ENCODE results near the gene GON7.
"Not testable (repeated sequence)": the region's sequence is repeated elsewhere in the genome, so short reads cannot be mapped to it uniquely, and the experiment has no call there.

The GON7 gene

DNA sequence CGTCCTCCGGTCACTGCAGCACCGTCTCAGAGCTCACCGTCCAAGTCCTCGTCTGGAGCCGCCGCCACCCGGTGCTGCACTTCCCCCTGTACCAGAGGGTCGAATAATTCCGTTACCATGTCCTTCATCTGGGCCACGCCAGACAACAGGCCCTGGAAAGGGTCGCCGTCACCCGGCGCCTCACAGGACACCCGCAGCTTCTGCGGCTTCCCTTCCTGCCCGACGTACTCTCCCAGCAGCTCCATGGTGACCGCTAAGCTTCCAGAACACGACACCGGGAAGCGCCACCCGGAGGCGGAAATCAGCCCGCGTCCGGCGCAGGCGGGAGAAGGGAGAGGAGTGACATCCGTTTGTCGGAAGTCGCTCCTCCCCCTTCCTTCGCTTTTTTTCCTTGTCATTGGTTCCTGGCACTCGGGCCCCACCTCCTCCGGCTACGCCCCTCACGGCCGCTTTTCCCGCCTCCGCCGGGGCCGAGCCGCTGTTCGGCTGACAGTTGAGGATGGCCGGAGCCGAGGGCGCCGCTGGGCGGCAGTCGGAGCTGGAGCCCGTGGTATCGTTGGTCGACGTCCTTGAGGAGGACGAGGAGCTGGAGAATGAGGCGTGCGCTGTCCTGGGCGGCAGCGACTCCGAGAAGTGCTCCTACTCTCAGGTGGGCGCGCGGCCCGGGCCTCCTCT is at the start of gene GON7, which contains the start of gene UBR7:
TSS of gene GON7 (minus strand) at position 273 of the 675 bp plus-strand sequence. CDS start at position 245, 28 bp downstream.
TSS of gene UBR7 (plus strand) at position 464 of the 675 bp plus-strand sequence. CDS start at position 500, 36 bp downstream.
- in situ Hi-C loops (cut with MboI; ENCODE audit: low sequenced_read_pairs), result no loop called here
- H3K4me3 ChIP-seq, result peak within 1 kb of the TSS; percentile 90

GRCh38 chr14:93249128-93249831 is 42.4 kb upstream of the GON7 start:
- in situ Hi-C loops (cut with MboI; ENCODE audit: low sequenced_read_pairs), result no loop called here
- no peak for DNase-seq (ENCODE audit: low spot score in 2 of 2)
- Histone ChIP-seq H3K4me3 (no peak overlapping the region), H3K9me3 (no peaks in the 10 kb centered on the region), H3K36me3 (replicated peaks) (peaks cover 4% of the 10 kb centered on the region; the same call in 1 of the 2 replicates), H3K27me3 (ENCODE audit: low read depth) (no peaks in the 10 kb centered on the region), H3K4me1 (no peaks in the 10 kb centered on the region)

More for the DNA sequence above, at the start of gene GON7, which contains the start of gene UBR7:
- Histone ChIP-seq H3K4me1 (peaks cover 12% of the 10 kb centered on the region; the same call in 1 of the 2 replicates), H3K27me3 (ENCODE audit: low read depth) (no peaks in the 10 kb centered on the region), H3K36me3 (replicated peaks) (peaks cover 19% of the 10 kb centered on the region), H3K9me3 (no peaks in the 10 kb centered on the region)
- DNase-seq (ENCODE audit: low spot score in 2 of 2), result peak; percentile 98 to 100

GRCh38 chr14:93246534-93246933 is 39.7 kb upstream of the GON7 start:
- in situ Hi-C loops (cut with MboI; ENCODE audit: low sequenced_read_pairs), result no loop called here
- DNase-seq (ENCODE audit: low spot score in 2 of 2), result peak in 1 of 2 experiments; percentile 5

DNA sequence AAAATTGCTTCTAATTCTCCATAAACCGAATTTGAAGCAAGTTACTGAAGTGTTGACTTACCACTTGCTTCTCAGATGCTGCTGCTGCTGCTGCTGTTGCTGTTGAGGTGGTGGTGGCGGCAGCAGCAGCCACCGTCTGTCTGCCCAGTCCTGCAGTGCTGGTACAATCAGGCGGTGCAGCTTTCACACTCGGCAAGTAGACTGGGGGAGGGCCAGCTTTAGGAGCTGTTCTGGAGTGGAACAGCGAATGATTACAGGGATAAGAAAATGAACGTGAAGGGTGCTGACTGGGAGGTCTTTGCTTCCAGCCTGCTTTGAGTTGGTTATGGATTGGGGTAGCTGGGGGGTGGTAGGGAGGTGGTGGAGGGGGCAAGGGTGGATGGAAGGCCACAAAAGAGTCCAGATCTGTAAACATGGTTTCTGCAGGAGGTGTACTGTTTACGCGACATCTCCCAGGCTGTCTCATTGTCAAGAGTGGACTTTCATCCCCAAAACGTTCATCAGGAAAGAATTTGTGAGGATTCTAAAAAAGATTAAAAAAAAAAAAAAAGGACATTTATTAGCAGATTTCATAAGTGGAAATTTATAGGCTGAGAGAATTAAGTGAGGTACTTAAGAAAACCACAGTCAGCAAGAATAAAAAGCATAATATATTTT is 39.0 kb upstream of the GON7 start:
- in situ Hi-C loops (cut with MboI; ENCODE audit: low sequenced_read_pairs), result no loop called here
- Histone ChIP-seq H3K4me1 (no peaks in the 10 kb centered on the region), H3K9me3 (no peaks in the 10 kb centered on the region), H3K27me3 (ENCODE audit: low read depth) (no peaks in the 10 kb centered on the region), H3K4me3 (no peak overlapping the region), H3K36me3 (replicated peaks) (peaks cover 9% of the 10 kb centered on the region)
- no peak for DNase-seq (ENCODE audit: low spot score in 2 of 2)

More at GRCh38 chr14:93246534-93246933, 39.7 kb upstream of the GON7 start:
- H3K36me3 ChIP-seq (replicated peaks), result peaks cover 9% of the 10 kb centered on the region
- no peaks in the 10 kb centered on the region for H3K9me3 ChIP-seq
- H3K4me1 ChIP-seq, result no peaks in the 10 kb centered on the region
- no peak overlapping the region for H3K4me3 ChIP-seq
- H3K27me3 ChIP-seq (ENCODE audit: low read depth), result no peaks in the 10 kb centered on the region

DNA sequence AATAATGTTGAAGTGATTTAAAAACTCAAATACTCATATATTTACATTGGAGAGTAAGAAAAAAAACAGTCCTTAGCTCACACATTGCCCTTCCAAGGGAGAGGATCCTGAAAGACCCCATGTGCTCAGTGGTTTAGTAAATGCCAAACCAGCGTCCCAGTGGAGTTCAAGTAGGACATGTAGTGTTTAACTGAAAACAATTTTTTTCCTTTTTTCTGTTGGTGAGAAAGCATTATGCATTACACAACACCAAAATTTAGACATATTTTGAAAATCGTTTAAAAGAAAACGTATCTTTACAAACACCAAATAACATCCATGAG is 33.8 kb upstream of the GON7 start:
- Histone ChIP-seq H3K9me3 (no peaks in the 10 kb centered on the region), H3K4me1 (no peaks in the 10 kb centered on the region), H3K4me3 (no peak overlapping the region), H3K27me3 (ENCODE audit: low read depth) (no peaks in the 10 kb centered on the region), H3K36me3 (replicated peaks) (peaks cover 9% of the 10 kb centered on the region)
- in situ Hi-C loops (cut with MboI; ENCODE audit: low sequenced_read_pairs), result no loop called here
- DNase-seq (ENCODE audit: low spot score in 2 of 2), result no peak

DNA sequence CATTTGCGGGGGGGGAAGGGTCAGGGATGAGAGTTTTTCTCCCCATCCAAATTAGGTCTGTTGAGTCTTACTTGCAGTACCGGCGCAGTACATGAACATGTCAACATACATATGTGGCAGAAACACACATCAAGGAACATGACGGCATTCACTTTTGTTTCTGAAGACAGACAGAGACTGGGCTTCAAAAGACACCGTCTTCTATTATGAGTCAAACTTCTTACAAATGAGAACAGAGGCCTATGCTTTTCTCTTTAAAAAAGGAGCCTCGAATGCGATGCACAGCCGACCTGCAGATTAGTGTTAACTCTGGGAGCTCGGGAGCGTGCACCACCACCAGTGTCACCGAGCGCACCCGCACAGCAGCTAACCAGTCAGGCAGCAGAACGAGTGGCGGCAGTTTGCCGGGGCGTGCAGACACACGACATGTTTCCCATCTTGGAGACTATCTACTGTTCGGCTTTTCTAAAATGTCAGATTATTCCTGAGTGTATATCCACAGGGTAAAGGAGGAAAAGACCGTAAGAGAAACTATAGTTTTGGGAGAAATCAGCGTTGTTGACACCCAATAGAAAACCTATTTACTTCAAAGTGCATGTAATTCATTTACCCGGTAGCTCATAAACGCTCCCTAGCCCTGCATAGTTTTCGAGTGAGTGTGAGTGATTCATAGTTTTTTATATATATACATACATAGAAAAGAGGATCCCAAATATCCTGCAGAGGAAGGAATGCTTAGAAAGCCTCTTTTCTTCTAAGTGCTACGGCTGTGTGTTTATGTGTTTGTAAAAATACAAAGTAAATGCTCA is 33.2 kb upstream of the GON7 start:
- Histone ChIP-seq H3K4me1 (no peaks in the 10 kb centered on the region), H3K27me3 (ENCODE audit: low read depth) (no peaks in the 10 kb centered on the region), H3K4me3 (no peak overlapping the region), H3K36me3 (replicated peaks) (peaks cover 6% of the 10 kb centered on the region), H3K9me3 (no peaks in the 10 kb centered on the region)
- in situ Hi-C loops (cut with MboI; ENCODE audit: low sequenced_read_pairs), result no loop called here
- DNase-seq (ENCODE audit: low spot score in 2 of 2), result no peak

- no peak overlapping the region for H3K4me3 ChIP-seq
- no peaks in the 10 kb centered on the region for H3K4me1 ChIP-seq
- DNase-seq (ENCODE audit: low spot score in 2 of 2), result no peak
- no peaks in the 10 kb centered on the region for H3K27me3 ChIP-seq (ENCODE audit: low read depth)
- H3K9me3 ChIP-seq, result no peaks in the 10 kb centered on the region
- H3K36me3 ChIP-seq (replicated peaks), result no peaks in the 10 kb centered on the region
- in situ Hi-C loops (cut with MboI; ENCODE audit: low sequenced_read_pairs), result no loop called here
Measured at GRCh38 chr14:93234798-93235197, 27.9 kb upstream of the GON7 start.

GRCh38 chr14:93233078-93233477 is 26.2 kb upstream of the GON7 start:
- H3K27me3 ChIP-seq (ENCODE audit: low read depth); H3K36me3 ChIP-seq (replicated peaks); H3K4me3 ChIP-seq; H3K4me1 ChIP-seq; H3K9me3 ChIP-seq; DNase-seq (ENCODE audit: low spot score in 2 of 2); in situ Hi-C loops (cut with MboI; ENCODE audit: low sequenced_read_pairs): not testable (repeated sequence)

GRCh38 chr14:93232159-93232558 is 25.3 kb upstream of the GON7 start:
- Histone ChIP-seq H3K36me3 (replicated peaks) (peaks cover 16% of the 10 kb centered on the region), H3K4me1 (no peaks in the 10 kb centered on the region), H3K4me3 (no peak overlapping the region), H3K9me3 (no peaks in the 10 kb centered on the region), H3K27me3 (ENCODE audit: low read depth) (no peaks in the 10 kb centered on the region)
- in situ Hi-C loops (cut with MboI; ENCODE audit: low sequenced_read_pairs), result no loop called here
- no peak for DNase-seq (ENCODE audit: low spot score in 2 of 2)

- peaks cover 20% of the 10 kb centered on the region for H3K36me3 ChIP-seq (replicated peaks)
- peak in 1 of 2 experiments; percentile 27 for DNase-seq (ENCODE audit: low spot score in 2 of 2)
- H3K9me3 ChIP-seq, result no peaks in the 10 kb centered on the region
- H3K4me3 ChIP-seq, result no peak overlapping the region
- no peaks in the 10 kb centered on the region for H3K27me3 ChIP-seq (ENCODE audit: low read depth)
- in situ Hi-C loops (cut with MboI; ENCODE audit: low sequenced_read_pairs), result no loop called here
- no peaks in the 10 kb centered on the region for H3K4me1 ChIP-seq
Measured at GRCh38 chr14:93231129-93231979, 24.5 kb upstream of the GON7 start.

GRCh38 chr14:93230539-93230938 is 23.7 kb upstream of the GON7 start:
- H3K4me1 ChIP-seq, result no peaks in the 10 kb centered on the region
- in situ Hi-C loops (cut with MboI; ENCODE audit: low sequenced_read_pairs), result no loop called here
- H3K27me3 ChIP-seq (ENCODE audit: low read depth), result no peaks in the 10 kb centered on the region
- H3K9me3 ChIP-seq, result no peaks in the 10 kb centered on the region
- peaks cover 26% of the 10 kb centered on the region for H3K36me3 ChIP-seq (replicated peaks)
- no peak for DNase-seq (ENCODE audit: low spot score in 2 of 2)
- H3K4me3 ChIP-seq, result no peak overlapping the region

GRCh38 chr14:93228550-93228949 is 21.7 kb upstream of the GON7 start:
- H3K27me3 ChIP-seq (ENCODE audit: low read depth), result no peaks in the 10 kb centered on the region
- no peaks in the 10 kb centered on the region for H3K4me1 ChIP-seq
- no peak overlapping the region for H3K4me3 ChIP-seq
- DNase-seq (ENCODE audit: low spot score in 2 of 2), result no peak
- H3K36me3 ChIP-seq (replicated peaks), result peaks cover 38% of the 10 kb centered on the region
- in situ Hi-C loops (cut with MboI; ENCODE audit: low sequenced_read_pairs), result no loop called here
- no peaks in the 10 kb centered on the region for H3K9me3 ChIP-seq

GRCh38 chr14:93223565-93223964 is 16.7 kb upstream of the GON7 start:
- H3K36me3 ChIP-seq (replicated peaks), result peaks cover 71% of the 10 kb centered on the region
- in situ Hi-C loops (cut with MboI; ENCODE audit: low sequenced_read_pairs), result no loop called here
- DNase-seq (ENCODE audit: low spot score in 2 of 2), result no peak
- no peaks in the 10 kb centered on the region for H3K27me3 ChIP-seq (ENCODE audit: low read depth)
- H3K4me3 ChIP-seq, result no peak overlapping the region
- H3K4me1 ChIP-seq, result no peaks in the 10 kb centered on the region
- no peaks in the 10 kb centered on the region for H3K9me3 ChIP-seq

Measured in HAP-1 (cell line).